Fibroblast of skin of left quadriceps (primary cell): ENCODE measurements around the gene GTF2F2.

Source experiments
- DNase-seq, 2 experiments: peaks; one replicate each; pipeline ENCODE4 v3.0.0-alpha.2; 2013; ENCODE audit warnings: low read depth in 2 of 2

The GTF2F2 gene

DNA sequence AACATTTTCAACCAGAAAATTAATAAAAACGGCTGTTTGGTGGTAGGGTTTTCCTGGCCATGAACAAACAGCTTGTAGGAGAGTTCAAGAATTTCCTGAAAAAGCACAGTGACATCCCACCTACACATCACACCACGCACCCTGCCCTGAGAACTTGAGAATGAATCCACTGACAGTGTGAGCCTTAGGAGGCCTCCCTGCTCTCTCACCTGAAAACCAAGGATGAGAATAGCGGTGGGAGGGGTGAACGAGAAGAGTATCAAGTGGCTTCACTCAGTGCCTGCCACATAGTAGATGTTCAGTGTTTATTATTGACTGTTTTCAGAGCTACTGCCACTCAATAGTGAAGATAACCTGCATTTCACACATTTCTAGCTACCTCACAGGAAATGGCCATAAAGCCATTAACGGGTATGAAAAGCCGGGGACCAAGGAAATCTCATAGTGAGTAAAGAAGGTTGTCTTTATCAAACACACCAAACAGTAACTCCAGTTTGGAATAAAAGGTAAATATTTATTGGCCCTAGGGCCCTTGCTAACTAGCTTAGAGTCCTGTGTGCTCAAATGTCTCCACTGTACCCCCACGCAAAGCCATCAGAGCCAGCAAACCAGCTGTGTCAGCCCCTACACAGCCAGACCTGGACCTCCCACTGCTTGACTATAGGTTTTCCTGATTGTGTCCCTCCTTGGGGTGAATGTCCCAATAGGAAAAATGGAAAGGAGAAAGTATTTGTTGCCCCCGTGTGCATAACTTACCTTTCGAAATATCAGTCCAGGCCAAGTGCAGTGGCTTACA, 180.1 kb downstream of the GTF2F2 start:
- no peak for DNase-seq

DNA sequence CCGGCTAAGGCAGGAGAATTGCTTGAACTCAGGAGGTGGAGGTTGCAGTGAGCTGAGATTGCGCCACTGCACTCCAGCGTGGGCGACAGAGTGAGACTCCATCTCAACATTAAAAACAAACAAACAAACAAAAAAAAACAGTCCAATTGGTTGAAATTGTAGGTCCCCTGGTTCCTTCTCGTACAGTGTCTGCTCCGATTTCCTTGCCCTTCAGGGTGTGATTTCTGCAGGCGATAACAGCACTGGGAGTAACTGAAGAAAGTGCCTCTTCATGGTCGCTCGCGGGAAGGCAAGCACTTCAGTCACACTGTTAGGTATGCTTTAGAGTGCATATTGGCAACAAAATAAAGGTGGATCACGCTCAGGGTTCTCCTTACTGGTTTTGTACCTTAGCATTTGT, 181.0 kb downstream of the GTF2F2 start:
- DNase-seq, result no peak

DNA sequence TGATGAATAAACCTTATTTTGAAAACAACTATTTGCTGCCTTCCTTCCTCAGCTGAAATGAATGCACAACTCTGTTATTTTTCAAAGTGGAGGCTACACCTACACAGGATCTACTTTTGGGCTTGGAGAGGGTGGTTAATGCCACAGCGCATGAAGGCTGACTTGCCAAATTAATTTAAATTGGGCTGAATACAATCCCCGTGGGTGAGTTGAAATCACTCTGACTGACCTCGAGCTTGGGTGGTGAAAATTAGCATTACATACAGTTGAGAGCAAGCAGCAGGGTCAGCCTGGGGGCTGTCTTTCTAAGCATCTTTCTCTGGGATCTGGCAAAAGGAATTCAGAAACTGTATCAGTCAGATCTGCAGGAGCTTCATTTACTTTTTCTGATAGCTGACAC, 182.2 kb downstream of the GTF2F2 start:
- DNase-seq, result no peak

GRCh38 chr13:45303026-45303425, 182.7 kb downstream of the GTF2F2 start:
- no peak for DNase-seq

GRCh38 chr13:45303866-45304265, 183.6 kb downstream of the GTF2F2 start:
- no peak for DNase-seq

- no peak for DNase-seq
These were observed 184.8 kb downstream of the GTF2F2 start for GRCh38 chr13:45305079-45305478.

DNA sequence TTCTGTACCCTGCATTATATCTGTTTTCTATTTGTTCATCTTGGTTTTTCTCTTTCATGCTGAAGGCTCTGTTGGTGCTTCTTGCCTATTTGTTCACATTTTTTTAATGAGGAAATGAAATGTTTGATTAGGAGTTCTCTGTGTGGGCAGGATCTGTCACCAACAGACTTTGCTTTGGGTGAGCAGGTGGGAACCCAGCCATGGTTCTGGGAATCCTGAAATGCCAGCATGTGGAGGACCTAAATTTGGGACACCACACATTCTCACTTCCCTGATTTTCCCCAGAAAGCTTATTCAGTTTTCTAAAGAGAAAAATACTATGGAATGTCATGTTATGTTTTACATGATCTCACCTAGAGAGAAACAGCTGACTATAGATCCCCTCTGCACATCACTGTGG, 186.7 kb downstream of the GTF2F2 start:
- no peak for DNase-seq

DNA sequence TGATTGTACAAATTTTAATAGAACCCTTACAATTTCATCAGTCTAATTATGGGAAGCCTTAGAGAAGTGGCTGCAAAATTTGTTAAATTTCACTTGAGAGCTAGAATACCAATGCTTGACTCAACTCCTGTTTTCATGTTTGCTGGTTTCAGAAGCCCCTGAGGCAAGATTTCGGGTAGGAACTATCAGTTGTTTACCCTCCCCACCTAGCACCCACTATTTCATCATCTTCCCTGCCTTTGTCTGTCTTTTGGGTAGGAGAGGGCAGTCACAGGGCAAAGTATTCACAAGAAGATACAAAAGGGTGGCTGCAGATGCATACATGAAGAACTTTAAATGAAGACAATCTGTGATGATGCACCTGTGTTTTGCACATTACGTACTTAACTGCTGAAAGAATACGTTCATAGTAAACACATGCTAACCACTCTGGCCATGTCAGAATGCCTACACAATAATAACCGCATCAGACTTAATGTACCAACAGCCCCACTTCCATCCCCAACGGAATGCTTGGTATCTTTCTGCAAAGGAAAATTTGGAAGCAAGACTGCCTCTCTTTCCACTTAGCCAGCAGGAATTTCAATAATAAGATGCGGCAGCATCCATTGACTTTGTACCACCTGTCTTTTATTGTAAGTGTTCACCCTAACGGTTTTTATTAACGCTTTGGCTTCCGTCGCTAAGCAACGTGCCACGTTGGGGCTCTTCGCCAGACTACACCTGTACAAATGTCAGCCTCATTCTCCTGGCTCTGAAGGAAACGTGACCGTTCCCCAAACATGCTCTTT, 190.2 kb downstream of the GTF2F2 start:
- no peak for DNase-seq

DNA sequence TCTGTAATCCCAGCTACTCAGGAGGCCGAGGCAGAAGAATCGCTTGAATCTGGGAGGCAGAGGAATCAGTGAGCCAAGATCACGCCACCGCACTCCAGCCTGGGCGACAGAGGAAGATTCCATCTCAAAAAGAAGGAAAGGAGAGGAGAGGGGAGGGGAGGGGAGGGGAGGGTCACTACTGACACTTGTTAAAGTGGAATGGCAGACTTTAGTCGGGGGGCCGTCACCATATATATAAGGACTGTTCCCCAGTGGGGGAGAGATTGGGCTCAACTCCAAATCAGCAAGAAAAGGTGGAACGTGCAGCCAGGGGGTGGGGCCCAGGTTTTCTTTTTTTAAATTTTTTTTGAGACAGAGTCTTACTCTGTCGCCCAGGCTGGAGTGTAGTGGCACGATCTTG, 194.5 kb downstream of the GTF2F2 start:
- DNase-seq, result no peak

- no peak for DNase-seq
These were observed 195.3 kb downstream of the GTF2F2 start for GRCh38 chr13:45315520-45316167.

DNA sequence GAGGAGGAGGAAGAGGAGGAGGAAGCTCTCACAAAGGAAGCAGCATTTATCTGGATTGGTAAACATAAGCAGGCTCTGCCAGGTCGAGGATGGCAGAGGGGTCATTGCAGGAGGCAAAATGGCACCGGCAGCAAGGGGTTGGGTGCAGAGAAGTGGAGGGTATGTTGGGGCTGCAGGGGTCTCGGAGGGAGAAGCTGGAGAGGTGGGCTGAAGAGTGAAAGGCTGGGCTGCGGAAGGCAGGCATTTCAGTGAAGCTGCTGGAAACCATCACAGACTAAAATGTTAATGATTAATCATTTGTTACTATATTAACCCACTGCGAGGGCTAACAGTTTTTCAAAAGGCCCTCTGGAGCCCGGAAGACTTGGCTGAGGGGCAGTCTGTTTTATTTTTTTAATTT, 196.0 kb downstream of the GTF2F2 start:
- DNase-seq, result no peak

- DNase-seq, result no peak
These were observed 196.7 kb downstream of the GTF2F2 start for GRCh38 chr13:45316996-45317395.

DNA sequence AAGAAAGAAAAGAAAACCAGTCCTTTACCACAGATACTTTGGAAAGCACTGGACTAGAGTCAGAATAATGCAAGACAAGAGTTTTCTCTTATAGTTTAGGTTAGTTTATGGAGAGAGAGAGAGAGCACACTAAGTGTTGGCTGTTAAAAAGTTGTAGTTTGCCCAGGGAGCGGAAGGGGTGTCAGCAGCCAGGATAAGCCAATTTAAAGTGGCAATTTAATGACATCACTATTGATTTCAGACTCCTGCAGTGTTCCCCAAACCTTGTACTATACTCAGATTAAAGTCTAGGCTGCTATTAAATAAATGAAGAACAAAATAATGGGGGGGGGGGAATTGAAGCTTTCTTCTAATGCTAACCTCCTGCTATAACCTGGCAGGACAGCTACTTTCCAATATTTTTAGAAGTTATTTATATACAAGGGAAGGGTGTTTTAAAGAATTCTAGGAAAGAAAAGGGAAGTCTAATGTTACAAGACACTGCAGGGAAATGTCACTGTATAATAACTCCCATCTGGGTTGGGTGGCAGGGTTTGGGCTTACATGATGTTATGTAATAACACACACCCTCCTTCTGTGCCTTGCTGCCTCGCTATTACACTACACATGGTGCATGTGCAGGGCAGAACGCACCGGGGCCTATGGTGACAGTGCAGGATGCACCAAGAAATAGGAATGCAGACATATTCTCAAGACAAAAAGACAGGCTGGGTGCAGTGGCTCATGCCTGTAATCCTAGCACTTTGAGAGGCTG, 200.7 kb downstream of the GTF2F2 start:
- no peak for DNase-seq

- peak; percentile 66 to 67 for DNase-seq
These were observed 205.5 kb downstream of the GTF2F2 start for GRCh38 chr13:45325806-45326205.

GRCh38 chr13:45327253-45327955, 207.1 kb downstream of the GTF2F2 start:
- no peak for DNase-seq

- DNase-seq, result peak; percentile 75 to 80
These were observed 208.4 kb downstream of the GTF2F2 start for GRCh38 chr13:45328661-45329111.

GRCh38 chr13:45331123-45331619, 210.9 kb downstream of the GTF2F2 start:
- no peak for DNase-seq

GRCh38 chr13:45331692-45332035, 211.4 kb downstream of the GTF2F2 start:
- DNase-seq, result no peak

DNA sequence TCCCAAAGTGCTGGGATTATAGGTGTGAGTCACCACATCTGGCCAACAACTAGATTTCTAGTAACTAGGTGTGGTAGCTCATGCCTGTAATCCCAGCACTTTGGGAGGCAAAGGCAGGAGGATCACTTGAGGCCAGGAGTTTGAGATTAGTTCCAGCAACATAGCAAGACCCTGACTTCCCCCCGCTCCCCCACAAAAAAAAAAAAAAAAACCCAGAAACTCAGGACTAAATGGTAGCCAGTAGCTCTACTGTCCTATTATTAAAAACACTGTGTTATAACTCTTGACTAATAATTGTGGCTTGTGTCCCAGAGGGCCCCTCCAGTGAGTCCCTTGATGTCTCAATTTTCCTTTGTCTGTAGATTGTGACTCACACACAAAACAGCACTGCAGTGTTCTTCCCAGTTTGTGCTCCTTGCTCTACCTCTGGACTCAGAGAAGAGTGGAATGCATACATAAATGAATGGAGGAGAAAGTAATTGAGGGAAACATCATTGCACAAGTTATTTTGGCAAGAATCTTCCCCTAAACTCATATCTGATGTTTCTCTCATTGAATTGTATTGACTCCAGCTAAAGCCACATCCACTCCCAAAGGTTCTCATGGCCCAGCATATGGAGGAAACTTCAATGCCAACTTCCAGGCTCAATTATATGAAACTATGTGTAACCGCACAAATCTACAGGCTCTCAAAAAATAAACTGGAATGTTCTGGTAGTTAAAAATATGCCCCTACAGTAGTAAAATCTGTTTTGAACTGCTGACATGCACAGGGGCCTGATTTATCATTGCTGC, 211.9 kb downstream of the GTF2F2 start:
- DNase-seq, result peak; percentile 91 to 93

GRCh38 chr13:45332831-45333219, 212.5 kb downstream of the GTF2F2 start:
- DNase-seq, result no peak
